Muscle of arm (tissue), 14 donors: ENCODE results near the gene CHI3L2. TPM values are rescaled to one million over a fixed set of nuclear protein-coding genes. Genes with fewer than 3 reads are reported as not detected.

Source experiments
- DNase-seq: peaks from one replicate; pipeline ENCODE4 v3.0.0-alpha.2; 2013
- long read RNA-seq, 11 donors: transcript quantifications; one replicate each; lab custom pipeline, GENCODE V29; 2026
- polyA plus RNA-seq, 12 donors: library from polyadenylated mRNA; unstranded; fragments of 120-200 nt; gene quantifications; one replicate each; pipeline ENCODE4 v1.2.1, GENCODE V29; 2013; ENCODE audit not compliant: insufficient read length in 12 of 12

The CHI3L2 gene, protein sequence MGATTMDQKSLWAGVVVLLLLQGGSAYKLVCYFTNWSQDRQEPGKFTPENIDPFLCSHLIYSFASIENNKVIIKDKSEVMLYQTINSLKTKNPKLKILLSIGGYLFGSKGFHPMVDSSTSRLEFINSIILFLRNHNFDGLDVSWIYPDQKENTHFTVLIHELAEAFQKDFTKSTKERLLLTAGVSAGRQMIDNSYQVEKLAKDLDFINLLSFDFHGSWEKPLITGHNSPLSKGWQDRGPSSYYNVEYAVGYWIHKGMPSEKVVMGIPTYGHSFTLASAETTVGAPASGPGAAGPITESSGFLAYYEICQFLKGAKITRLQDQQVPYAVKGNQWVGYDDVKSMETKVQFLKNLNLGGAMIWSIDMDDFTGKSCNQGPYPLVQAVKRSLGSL
- polyA plus RNA-seq = 1 to 10 TPM in 1 of 12 donors, under 1 TPM in 3, not detected in 8; 0.22 to 4.3 (median 0.83) TPM
- long read RNA-seq, donor 1, partial matches to known transcripts = 0 of 1 reads
- long read RNA-seq, donor 1, other reads (novel, unspliced or antisense) = 0 of 1 reads
- long read RNA-seq, donor 2 = 0 reads
- long read RNA-seq, donor 3 = 0 reads
- long read RNA-seq, donor 4 = 0 reads
- long read RNA-seq, donor 5 = 0 reads
- long read RNA-seq, donor 6 = 0 reads
- long read RNA-seq, donor 7 = 0 reads
- long read RNA-seq, donor 8 = 0 reads
- long read RNA-seq, donor 9, partial matches to known transcripts = 0 of 1 reads
- long read RNA-seq, donor 9, other reads (novel, unspliced or antisense) = 0 of 1 reads
- long read RNA-seq, donor 10 = 0 reads
- long read RNA-seq, donor 11 = 0 reads

- DNase-seq = no peak
These were observed at the start of gene CHI3L2 for GRCh38 chr1:111227434-111227833. TSS of gene CHI3L2 (plus strand) at chr1:111227713. CDS start at chr1:111227730, 17 bp downstream.

DNA sequence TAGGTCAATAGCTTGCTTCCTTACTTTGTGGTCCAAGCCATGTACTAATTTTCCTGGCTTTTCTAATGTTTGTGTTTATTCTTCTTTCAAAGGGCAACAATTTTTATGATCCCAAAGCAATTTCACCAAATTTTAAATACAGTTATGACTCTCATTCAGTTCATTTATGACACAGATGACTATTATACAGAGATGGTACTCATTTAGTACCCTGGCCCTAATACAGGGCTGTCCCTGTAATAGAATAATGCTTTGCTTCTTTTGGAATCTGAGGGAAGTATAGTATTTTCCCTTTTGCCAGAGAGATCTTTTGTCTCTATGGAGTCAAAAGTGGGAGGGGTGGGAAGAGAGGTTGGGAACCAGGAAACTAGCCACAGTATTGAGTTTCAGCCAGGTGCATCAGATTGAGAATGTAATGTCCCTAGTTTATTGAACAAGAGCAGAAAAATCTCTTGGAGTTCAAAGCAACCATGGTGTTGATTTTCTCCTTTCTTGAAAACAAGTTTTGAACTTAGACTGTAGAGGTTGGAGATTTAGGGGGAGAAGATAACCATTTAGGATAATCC, 47.5 kb upstream of the CHI3L2 start:
- no peak for DNase-seq

DNA sequence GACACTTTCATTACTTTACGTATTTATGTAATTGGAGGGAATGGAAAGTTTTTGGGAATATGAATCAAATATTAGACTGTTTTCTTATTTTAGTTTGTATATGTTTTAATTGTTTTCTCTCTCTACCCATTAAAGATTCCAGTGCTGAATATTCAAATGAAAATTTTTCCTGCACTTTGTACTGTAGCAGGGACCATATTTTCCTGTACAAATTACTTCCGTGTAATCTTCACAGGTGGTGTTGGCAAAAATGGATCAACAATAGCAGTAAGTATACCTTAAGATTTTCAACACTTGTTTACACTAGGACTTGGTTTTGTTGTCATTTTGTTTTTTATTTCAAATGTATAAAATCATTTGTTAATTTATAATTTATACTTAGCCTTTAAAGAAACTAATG, 45.5 kb upstream of the CHI3L2 start:
- no peak for DNase-seq

DNA sequence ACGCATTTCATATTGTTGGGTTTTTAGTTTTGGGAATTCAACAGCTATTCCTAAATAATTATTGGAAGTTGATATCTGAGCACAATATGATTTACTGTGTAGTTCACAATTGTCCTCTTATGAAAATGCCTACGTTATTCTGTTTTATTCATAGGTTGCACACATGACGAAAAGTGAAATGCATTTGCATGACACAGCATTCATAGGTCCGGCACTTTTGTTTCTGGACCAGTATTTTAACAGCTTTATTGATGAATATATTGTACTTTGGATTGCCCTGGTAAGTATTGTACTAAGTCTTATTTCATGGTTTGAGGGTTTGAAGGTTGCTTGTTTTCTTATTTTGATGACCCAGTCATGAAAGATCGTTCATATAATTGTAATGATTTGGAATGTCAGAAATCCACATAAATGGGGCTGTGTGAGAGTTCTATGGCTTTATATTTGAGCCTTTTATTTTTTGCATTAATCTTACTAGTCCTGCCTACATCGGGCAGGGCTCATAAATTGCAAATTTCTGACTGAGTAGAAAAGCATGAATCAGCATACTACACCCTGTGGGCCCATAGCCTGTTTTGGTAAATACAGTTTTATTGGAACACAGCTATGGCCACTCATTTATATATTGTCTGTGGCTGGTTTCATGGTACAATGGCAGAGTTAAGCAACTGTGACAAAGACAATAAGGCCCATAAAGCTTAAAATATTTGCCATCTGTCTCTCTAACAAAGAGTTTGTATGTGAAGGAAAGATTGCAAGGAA, 44.0 kb upstream of the CHI3L2 start:
- DNase-seq = no peak

DNA sequence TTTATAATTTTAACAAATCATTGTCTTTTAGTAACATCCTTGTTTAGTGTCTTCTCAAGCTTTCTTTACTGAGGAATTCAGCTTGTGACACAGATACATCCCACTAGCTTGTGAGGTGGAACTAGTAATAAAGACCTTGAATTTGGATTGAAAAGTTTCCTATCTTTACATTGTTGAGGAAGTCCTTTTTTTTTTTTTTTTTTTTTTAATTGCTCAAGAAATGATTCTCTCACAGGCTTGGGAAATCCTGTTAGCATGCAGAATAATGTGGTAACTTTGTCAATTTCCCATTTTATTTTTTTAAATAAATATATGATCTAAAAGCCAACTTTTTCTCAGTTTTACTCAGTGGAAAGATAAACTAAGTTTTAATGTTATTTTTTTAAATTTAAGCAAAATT, 42.9 kb upstream of the CHI3L2 start:
- no peak for DNase-seq

DNA sequence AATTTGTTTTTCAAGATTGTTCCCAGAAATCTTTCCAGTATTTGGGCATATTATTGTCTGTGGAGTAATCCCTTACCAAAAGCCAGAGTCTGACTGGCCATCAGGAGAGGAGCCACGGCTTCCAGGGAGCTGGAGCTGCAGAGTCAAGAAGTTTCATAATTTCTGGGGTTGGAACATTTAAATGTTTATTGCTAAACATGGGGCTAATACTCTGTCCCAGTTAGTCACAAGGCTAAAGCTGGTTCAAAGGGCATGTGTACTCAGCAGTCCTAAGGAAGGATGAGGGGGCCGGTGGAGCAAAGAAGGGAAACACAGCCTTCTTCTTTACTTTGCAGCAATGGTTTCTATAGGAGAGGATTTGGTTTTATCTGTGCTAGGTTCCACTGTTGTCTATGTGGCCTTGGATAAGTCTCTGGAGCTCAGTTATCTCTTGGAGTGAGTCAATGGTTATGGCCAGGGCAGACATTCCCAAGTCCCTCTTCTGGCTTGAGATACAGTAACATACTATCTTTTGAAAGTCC, 36.5 kb upstream of the CHI3L2 start:
- no peak for DNase-seq

GRCh38 chr1:111191496-111191895, 36.0 kb upstream of the CHI3L2 start:
- no peak for DNase-seq

- no peak for DNase-seq
These were observed 35.4 kb upstream of the CHI3L2 start for GRCh38 chr1:111192074-111192473.

DNA sequence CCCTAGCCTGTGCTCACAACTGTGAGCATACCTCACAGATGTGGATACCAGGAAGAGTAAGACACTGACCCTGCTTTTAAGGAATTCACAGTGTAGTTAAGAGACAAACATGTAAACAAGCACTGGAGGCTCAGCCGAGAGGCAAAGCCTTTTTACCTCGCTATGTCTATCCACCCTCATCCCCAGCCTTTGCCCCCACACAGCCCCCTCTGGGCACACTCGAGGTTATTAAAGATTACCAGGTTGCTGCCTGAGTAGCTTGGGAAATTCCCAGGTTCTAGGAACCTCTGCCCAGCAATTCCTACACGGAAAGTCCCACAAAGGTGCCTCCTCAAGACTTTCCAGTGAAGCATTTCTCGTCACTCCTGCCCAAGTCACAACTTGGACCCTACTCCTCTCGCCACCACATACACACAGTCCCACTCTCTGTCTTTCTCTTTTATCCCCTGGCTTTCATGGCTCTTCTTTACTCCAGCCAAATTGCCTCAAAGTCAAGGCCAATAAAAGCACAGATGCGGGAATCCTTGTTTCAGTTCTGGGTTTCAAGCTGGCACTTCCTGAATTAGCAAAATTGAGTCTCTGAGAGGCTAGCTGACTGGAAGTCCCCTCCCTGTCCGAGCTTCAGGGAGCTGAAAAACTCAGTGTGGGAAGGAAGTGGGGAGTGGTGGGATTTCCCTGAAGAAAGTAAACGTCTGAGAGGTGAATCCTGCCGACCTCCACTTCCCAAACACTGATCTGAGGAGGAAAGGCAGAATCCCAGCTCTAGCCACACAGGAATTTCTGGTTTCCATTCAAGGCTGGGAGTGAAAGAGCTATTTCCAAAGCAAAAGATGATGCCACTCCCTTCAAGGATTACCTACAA, 34.6 kb upstream of the CHI3L2 start:
- no peak for DNase-seq

DNA sequence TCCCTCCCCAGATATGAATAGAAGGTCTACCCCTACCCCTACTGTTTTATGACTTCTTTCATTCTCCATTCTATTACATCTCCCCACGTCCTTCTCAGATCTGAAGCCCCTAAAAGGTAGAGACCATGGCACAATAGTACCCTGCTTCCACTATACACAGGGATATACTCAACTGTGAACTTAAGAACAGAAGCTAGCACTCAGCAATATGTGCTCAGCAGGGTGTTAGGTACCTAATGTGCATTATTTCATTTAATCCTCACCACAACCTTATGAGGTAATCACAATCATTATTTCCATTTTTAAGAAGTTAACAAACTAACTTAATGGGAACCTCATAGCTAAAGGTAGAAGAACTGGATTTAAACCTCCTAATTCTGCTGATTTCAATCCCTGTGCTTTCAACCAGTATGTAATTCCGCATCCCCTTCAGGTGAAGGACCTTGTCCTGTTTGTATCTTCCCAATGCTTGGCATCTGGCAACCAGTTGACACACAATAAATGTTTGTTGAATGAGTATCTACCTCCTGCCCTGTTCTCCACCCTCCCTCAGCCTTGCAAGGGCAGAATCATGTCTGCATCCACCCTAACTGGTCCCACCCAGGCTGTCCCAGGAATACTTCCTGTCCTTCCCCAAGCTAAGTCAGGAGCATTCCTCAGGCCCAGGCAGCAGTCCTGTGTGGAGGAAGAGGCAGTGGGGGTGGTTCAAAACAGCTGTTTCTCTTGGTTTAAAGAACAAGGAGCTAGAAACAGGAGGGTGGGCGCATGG, 33.6 kb upstream of the CHI3L2 start:
- no peak for DNase-seq

GRCh38 chr1:111195002-111195684, 32.4 kb upstream of the CHI3L2 start:
- no peak for DNase-seq

DNA sequence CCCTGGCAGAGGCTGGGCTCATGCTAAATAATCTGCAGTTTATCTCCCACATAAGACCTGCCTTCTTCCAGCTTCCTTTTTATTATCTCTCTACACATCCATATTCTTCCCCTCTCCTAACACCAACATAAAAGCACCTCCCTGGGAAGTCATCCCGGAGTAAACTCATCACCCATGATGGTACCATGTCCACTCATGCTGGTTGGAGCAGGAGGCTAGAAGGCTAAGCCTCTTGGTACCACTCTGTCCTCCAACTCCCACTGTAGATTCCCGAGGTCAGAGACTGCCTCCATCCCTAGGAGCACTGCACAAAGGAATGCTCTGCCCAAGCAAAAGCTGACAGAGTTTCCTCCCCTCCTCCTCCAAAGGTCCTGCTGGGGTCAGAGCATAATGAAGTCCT, 31.3 kb upstream of the CHI3L2 start:
- DNase-seq = no peak

DNA sequence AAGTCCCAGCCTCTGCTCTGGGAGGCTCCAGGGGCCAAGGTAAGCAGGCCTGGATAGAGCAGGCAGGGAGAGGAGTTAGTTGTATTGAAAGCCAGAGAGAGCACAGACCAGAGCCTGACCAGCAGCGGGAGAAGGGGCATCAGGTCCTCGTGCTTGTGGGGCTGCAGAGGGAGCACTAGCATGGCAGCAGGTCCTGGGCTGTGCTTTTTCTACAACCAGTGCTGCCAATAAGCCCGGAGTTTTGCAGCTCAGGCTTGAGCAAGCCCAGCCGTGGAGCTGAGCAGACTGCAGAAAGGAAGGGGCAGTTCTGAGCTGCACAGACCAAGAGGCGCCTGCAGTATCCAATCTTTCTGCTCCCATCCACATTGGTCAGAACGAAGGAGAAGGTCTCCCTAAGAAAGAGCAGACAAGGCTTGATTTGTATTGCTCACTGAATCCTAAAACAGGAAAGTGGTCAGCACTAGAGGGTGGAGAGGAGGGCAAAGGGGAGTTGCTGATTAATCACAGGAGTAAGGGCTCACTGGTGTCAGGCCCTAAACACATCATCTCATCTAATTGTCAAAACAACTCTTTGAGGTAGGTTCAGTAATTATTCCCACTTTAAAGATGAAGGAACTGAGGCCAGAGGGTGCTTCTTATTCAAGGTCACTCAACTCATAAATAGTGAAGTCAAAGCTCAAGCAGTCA, 29.8 kb upstream of the CHI3L2 start:
- DNase-seq = no peak

DNA sequence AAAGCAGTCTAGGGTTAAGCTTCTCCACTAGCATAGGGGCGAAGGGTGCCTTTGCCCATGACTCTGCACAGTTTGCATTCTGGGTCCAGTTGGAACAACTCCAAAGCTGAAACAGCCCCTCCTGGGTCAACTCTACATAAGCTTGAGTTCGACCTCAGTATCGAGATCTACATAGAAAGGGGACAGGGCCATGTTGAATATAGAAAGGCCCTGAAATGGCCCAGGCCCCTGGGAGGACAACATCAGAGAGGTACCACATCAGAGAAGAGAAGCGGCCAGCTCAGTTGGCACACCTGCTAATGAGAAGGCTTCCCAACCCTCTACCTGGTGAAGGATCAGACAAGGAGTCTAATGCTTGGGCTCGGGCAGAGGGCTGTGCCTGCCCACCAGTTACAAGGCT, 28.7 kb upstream of the CHI3L2 start:
- no peak for DNase-seq

- DNase-seq = no peak
These were observed 28.2 kb upstream of the CHI3L2 start for GRCh38 chr1:111199329-111199728.

DNA sequence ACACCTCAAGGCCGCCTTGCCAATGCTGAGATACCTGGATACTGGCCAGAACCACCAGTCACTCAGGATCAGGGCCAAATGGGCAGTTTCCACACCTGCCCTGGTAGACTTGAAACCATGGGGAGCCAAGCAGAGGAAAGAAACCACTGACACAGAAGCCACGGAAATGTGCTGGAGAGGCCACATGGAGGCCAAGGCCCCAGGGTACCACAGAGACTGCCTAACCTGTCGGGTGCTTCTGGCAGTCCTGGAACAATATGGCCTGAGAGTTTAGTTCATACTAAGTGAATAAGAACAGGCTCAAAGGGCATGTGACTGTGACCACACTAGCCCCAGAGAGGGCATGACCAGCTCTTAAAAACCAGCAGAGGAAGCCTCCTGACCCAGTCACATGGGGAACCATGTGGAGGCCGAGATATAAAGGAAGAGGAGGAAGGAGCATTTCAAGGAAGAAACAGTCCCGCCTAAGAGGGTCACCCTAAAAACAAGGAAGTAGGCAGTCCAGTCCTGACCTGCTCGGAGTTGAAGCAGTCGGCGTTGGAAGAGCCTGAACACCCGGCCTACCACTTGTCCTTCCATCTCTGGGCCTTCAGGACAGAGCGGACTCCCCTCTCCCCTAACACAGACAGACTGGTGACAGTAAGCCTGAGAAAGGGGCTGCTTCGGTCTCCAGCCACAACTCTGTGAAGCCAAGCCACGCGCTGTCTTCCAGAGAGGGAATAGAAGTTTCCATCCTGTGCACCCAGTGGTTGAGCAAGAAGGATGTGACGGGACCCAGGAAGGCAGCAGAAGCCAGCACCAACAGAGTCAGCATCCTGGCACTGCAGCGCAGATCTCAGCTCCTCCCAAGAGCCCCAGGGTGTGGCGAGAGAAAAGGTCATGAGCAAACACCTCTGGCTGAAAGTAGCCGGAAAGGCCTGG, 27.4 kb upstream of the CHI3L2 start, which contains the start of gene DENND2D:
Gene DENND2D, minus strand, starts transcription at position 766 of the 921 bp plus-strand sequence. Its CDS starts 187 bp downstream, at position 579.
- DNase-seq = no peak

- no peak for DNase-seq
These were observed 26.7 kb upstream of the CHI3L2 start for GRCh38 chr1:111200802-111201161.
